GM23338 (cell line): ENCODE data around the gene BDH1.

ENCODE experiments used
- CTCF ChIP-seq, 2 experiments: fragments of 200-600 bp in 1 of 2; sonication (generic) in 1 of 2; conservative IDR thresholded peaks; 2 replicates each; pipeline versions ENCODE4 v1.5.1 to v1.6.1; 2016 to 2017; ENCODE audit warnings: antibody characterized with exemption in 2 of 2, low read depth in 2 of 2, mild to moderate bottlenecking in 2 of 2, moderate library complexity in 1 of 2
- EZH2phosphoT487 ChIP-seq: fragments of 200-600 bp; sonication (generic); IDR thresholded peaks from one replicate; pipeline ENCODE4 v1.8.1; 2018; ENCODE audit warnings: antibody characterized with exemption; ENCODE audit not compliant: unreplicated experiment
- POLR2AphosphoS5 ChIP-seq: IDR thresholded peaks from 2 replicates; pipeline ENCODE4 v1.6.1; 2016; ENCODE audit warnings: antibody characterized with exemption, low read depth
- ZNF114 ChIP-seq: fragments of 250-450 bp; sonication (Bioruptor Pico); IDR thresholded peaks from 2 replicates; pipeline ENCODE4 v1.5.0; 2020; ENCODE audit warnings: mild to moderate bottlenecking, moderate library complexity
- ZNF331 ChIP-seq: fragments of 250-450 bp; sonication (Bioruptor Pico); IDR thresholded peaks from 2 replicates; pipeline ENCODE4 v1.5.0; 2020; ENCODE audit warnings: low read depth, mild to moderate bottlenecking, moderate library complexity
- TF ChIP-seq, protein P1 (sequence below): IDR thresholded peaks from one replicate; pipeline ENCODE4 v1.6.1; 2018; ENCODE audit warnings: antibody characterized with exemption; ENCODE audit not compliant: unreplicated experiment

- TF ChIP-seq CTCF (conservative IDR thresholded peaks at IDR 0.05; ENCODE audit: low read depth in 2 of 2) (no peak), EZH2phosphoT487 (no peak), ZNF331 (no peak), POLR2AphosphoS5 (no peak), ZNF114 (CRISPR knock-in tag) (no peak)
- TF ChIP-seq, protein P1, sequence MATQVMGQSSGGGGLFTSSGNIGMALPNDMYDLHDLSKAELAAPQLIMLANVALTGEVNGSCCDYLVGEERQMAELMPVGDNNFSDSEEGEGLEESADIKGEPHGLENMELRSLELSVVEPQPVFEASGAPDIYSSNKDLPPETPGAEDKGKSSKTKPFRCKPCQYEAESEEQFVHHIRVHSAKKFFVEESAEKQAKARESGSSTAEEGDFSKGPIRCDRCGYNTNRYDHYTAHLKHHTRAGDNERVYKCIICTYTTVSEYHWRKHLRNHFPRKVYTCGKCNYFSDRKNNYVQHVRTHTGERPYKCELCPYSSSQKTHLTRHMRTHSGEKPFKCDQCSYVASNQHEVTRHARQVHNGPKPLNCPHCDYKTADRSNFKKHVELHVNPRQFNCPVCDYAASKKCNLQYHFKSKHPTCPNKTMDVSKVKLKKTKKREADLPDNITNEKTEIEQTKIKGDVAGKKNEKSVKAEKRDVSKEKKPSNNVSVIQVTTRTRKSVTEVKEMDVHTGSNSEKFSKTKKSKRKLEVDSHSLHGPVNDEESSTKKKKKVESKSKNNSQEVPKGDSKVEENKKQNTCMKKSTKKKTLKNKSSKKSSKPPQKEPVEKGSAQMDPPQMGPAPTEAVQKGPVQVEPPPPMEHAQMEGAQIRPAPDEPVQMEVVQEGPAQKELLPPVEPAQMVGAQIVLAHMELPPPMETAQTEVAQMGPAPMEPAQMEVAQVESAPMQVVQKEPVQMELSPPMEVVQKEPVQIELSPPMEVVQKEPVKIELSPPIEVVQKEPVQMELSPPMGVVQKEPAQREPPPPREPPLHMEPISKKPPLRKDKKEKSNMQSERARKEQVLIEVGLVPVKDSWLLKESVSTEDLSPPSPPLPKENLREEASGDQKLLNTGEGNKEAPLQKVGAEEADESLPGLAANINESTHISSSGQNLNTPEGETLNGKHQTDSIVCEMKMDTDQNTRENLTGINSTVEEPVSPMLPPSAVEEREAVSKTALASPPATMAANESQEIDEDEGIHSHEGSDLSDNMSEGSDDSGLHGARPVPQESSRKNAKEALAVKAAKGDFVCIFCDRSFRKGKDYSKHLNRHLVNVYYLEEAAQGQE: no peak
These were observed 32.2 kb downstream of the BDH1 start for GRCh38 chr3:197523526-197523925.
